Nephron (organoid): ENCODE measurements around the gene C14orf119.

Experiments
- H3K27ac Mint-ChIP-seq, 3 experiments: 2 replicates each; pipeline ENCODE4 v1.8.0; 2020; ENCODE audit warnings: mixed read lengths in 3 of 3, mild to moderate bottlenecking in 2 of 3, moderate library complexity in 1 of 3
- H3K27me3 Mint-ChIP-seq: 2 replicates; pipeline ENCODE4 v1.8.0; 2021; ENCODE audit warnings: low read depth, mild to moderate bottlenecking, moderate library complexity, mixed read lengths
- H3K36me3 Mint-ChIP-seq: 2 replicates; pipeline ENCODE4 v1.8.0; 2020; ENCODE audit warnings: low read depth, mixed read lengths
- H3K4me1 Mint-ChIP-seq: 2 replicates; pipeline ENCODE4 v1.8.0; 2020; ENCODE audit warnings: mixed read lengths
- H3K4me3 Mint-ChIP-seq, 3 experiments: 2 replicates each; pipeline ENCODE4 v1.8.0; 2020; ENCODE audit warnings: mild to moderate bottlenecking in 3 of 3, mixed read lengths in 3 of 3, moderate library complexity in 2 of 3
- H3K9me3 Mint-ChIP-seq: 2 replicates; pipeline ENCODE4 v1.8.0; 2020; ENCODE audit warnings: mixed read lengths
- TF ChIP-seq, protein P1 (sequence below), 3 experiments: fragments of 200-600 bp; sonication (generic); IDR thresholded peaks; one replicate each; pipeline ENCODE4 v1.5.0; 2021; ENCODE audit warnings: antibody characterized with exemption in 3 of 3; ENCODE audit not compliant: unreplicated experiment in 3 of 3

Gene C14orf119

GRCh38 chr14:23071244-23071920 is 23.9 kb upstream of the C14orf119 start:
- Mint-ChIP-seq H3K36me3 (peaks cover 56% of the 10 kb centered on the region), H3K4me3 (peak overlapping the region; percentile 91 to 94 (median 94)), H3K27ac (peak overlapping the region; percentile 95 to 98 (median 96)), H3K4me1 (peaks cover 41% of the 10 kb centered on the region), H3K27me3 (no peaks in the 10 kb centered on the region), H3K9me3 (no peaks in the 10 kb centered on the region)
- TF ChIP-seq, protein P1, sequence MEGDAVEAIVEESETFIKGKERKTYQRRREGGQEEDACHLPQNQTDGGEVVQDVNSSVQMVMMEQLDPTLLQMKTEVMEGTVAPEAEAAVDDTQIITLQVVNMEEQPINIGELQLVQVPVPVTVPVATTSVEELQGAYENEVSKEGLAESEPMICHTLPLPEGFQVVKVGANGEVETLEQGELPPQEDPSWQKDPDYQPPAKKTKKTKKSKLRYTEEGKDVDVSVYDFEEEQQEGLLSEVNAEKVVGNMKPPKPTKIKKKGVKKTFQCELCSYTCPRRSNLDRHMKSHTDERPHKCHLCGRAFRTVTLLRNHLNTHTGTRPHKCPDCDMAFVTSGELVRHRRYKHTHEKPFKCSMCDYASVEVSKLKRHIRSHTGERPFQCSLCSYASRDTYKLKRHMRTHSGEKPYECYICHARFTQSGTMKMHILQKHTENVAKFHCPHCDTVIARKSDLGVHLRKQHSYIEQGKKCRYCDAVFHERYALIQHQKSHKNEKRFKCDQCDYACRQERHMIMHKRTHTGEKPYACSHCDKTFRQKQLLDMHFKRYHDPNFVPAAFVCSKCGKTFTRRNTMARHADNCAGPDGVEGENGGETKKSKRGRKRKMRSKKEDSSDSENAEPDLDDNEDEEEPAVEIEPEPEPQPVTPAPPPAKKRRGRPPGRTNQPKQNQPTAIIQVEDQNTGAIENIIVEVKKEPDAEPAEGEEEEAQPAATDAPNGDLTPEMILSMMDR (IDR thresholded peaks at IDR 0.05; ENCODE audit: unreplicated experiment in 3 of 3) = no peak

- Mint-ChIP-seq H3K36me3 (peaks cover 55% of the 10 kb centered on the region), H3K27me3 (no peaks in the 10 kb centered on the region), H3K9me3 (no peaks in the 10 kb centered on the region), H3K27ac (peak overlapping the region; percentile 95 to 98 (median 96)), H3K4me3 (peak overlapping the region; percentile 91 to 94 (median 94)), H3K4me1 (peaks cover 41% of the 10 kb centered on the region)
- TF ChIP-seq, protein P1 (IDR thresholded peaks at IDR 0.05; ENCODE audit: unreplicated experiment in 3 of 3) = no peak
Measured at GRCh38 chr14:23071921-23072539, 23.3 kb upstream of the C14orf119 start.

GRCh38 chr14:23074906-23075305 is 20.4 kb upstream of the C14orf119 start:
- TF ChIP-seq, protein P1 (IDR thresholded peaks at IDR 0.05; ENCODE audit: unreplicated experiment in 3 of 3) = no peak
- Mint-ChIP-seq H3K9me3 (no peaks in the 10 kb centered on the region), H3K27me3 (no peaks in the 10 kb centered on the region)

GRCh38 chr14:23076785-23077408 is 18.4 kb upstream of the C14orf119 start:
- peaks cover 75% of the 10 kb centered on the region for H3K36me3 Mint-ChIP-seq
- H3K27me3 Mint-ChIP-seq = no peaks in the 10 kb centered on the region
- no peaks in the 10 kb centered on the region for H3K9me3 Mint-ChIP-seq
- TF ChIP-seq, protein P1 (IDR thresholded peaks at IDR 0.05; ENCODE audit: unreplicated experiment in 3 of 3) = peak; percentile 57 to 65 (median 63)
- no peak overlapping the region for H3K4me3 Mint-ChIP-seq
- H3K27ac Mint-ChIP-seq = no peak overlapping the region
- H3K4me1 Mint-ChIP-seq = peaks cover 13% of the 10 kb centered on the region

More at GRCh38 chr14:23074906-23075305, 20.4 kb upstream of the C14orf119 start:
- Mint-ChIP-seq H3K4me1 (peaks cover 28% of the 10 kb centered on the region), H3K36me3 (peaks cover 66% of the 10 kb centered on the region), H3K4me3 (no peak overlapping the region), H3K27ac (no peak overlapping the region)

- Mint-ChIP-seq H3K4me1 (peaks cover 2% of the 10 kb centered on the region), H3K27ac (no peak overlapping the region), H3K36me3 (peaks cover 67% of the 10 kb centered on the region), H3K4me3 (no peak overlapping the region), H3K9me3 (no peaks in the 10 kb centered on the region), H3K27me3 (no peaks in the 10 kb centered on the region)
- TF ChIP-seq, protein P1 (IDR thresholded peaks at IDR 0.05; ENCODE audit: unreplicated experiment in 3 of 3) = no peak
Measured at GRCh38 chr14:23077962-23078361, 17.3 kb upstream of the C14orf119 start.
